Erythroblast (primary cell): ENCODE measurements around the gene LPAR3.
A peak's percentile ranks its signal among the peaks of the same experiment; 100 is the strongest.

Experiments used
- DNase-seq, 2 experiments: peaks; one replicate each; lab custom pipeline; 2025; lab: John Stamatoyannopoulos, UW
- GATA1 ChIP-seq: IDR thresholded peaks from 2 replicates; pipeline ENCODE4 v1.6.1; 2011; ENCODE audit warnings: low read depth, mild to moderate bottlenecking, control low read depth, low read length, moderate library complexity
- POLR2A ChIP-seq: IDR thresholded peaks from 2 replicates; pipeline ENCODE4 v1.6.1; 2011; ENCODE audit warnings: mild to moderate bottlenecking, low read length

The LPAR3 gene

GRCh38 chr1:84803604-84804003, 89.4 kb downstream of the LPAR3 start:
- DNase-seq = no peak
- TF ChIP-seq GATA1 = no peak
- no peak for TF ChIP-seq POLR2A

GRCh38 chr1:84802567-84803232, 90.3 kb downstream of the LPAR3 start:
- TF ChIP-seq GATA1 (no peak), POLR2A (no peak)
- DNase-seq = no peak

- no peak for DNase-seq
- TF ChIP-seq POLR2A (no peak), GATA1 (no peak)
Observed at GRCh38 chr1:84800090-84801073, 92.6 kb downstream of the LPAR3 start.

GRCh38 chr1:84797603-84798002, 95.4 kb downstream of the LPAR3 start:
- TF ChIP-seq GATA1 (no peak), POLR2A (no peak)
- DNase-seq = no peak

- no peak for TF ChIP-seq POLR2A
- TF ChIP-seq GATA1 = no peak
- DNase-seq = no peak
Observed at GRCh38 chr1:84795966-84796600, 96.9 kb downstream of the LPAR3 start.

- TF ChIP-seq POLR2A = no peak
- TF ChIP-seq GATA1 = no peak
- DNase-seq = no peak
Observed at GRCh38 chr1:84795213-84795612, 97.8 kb downstream of the LPAR3 start.

GRCh38 chr1:84792421-84792820, 100.6 kb downstream of the LPAR3 start:
- DNase-seq = no peak
- no peak for TF ChIP-seq POLR2A
- no peak for TF ChIP-seq GATA1

- TF ChIP-seq POLR2A (no peak), GATA1 (no peak)
- no peak for DNase-seq
Observed at GRCh38 chr1:84789014-84789413, 104.0 kb downstream of the LPAR3 start.

- TF ChIP-seq GATA1 = no peak
- TF ChIP-seq POLR2A = no peak
- DNase-seq = no peak
Observed at GRCh38 chr1:84785271-84786036, 107.6 kb downstream of the LPAR3 start.

GRCh38 chr1:84782881-84783280, 110.1 kb downstream of the LPAR3 start:
- TF ChIP-seq POLR2A = no peak
- no peak for TF ChIP-seq GATA1
- DNase-seq = no peak

GRCh38 chr1:84781946-84782771, 110.8 kb downstream of the LPAR3 start:
- peak; percentile 61 to 70 for DNase-seq
- TF ChIP-seq POLR2A (no peak), GATA1 (no peak)

- TF ChIP-seq GATA1 = no peak
- TF ChIP-seq POLR2A = no peak
- no peak for DNase-seq
Observed at GRCh38 chr1:84780000-84780716, 112.8 kb downstream of the LPAR3 start.
